GM23338 (cell line): ENCODE results near the gene EFR3B. TPM values are rescaled to one million over a fixed set of nuclear protein-coding genes. Genes with fewer than 3 reads are reported as not detected.
A peak's percentile ranks its signal among the peaks of the same experiment; 100 is the strongest.

Source experiments
- ATAC-seq: fragments of 200-7000 bp; cut with Tn5 transposase; 3 replicates; pipeline ENCODE4 v1.9.1; 2020
- DNase-seq: peaks from one replicate; pipeline ENCODE4 v3.0.0-alpha.2; 2015; ENCODE audit warnings: low spot score
- H2AFZ ChIP-seq: fragments of 200-600 bp; sonication (generic); 2 replicates; pipeline ENCODE4 v1.8.0; 2016; ENCODE audit warnings: antibody characterized with exemption, mild to moderate bottlenecking, moderate library complexity
- H3F3A ChIP-seq: fragments of 200-600 bp; sonication (generic); replicated peaks from 2 replicates; pipeline ENCODE4 v1.8.0; 2017; ENCODE audit warnings: antibody characterized with exemption, mixed run types, low read depth
- H3K27ac ChIP-seq: fragments of 200-600 bp; sonication (generic); 2 replicates; pipeline ENCODE4 v1.6.1; 2016; ENCODE audit warnings: low read depth
- H3K27me3 ChIP-seq: fragments of 200-600 bp; sonication (generic); 2 replicates; pipeline ENCODE4 v1.8.0; 2016; ENCODE audit warnings: mild to moderate bottlenecking, mixed run types, moderate library complexity; ENCODE audit not compliant: insufficient read depth
- H3K36me3 ChIP-seq: fragments of 200-600 bp; sonication (generic); 2 replicates; pipeline ENCODE4 v1.8.0; 2016; ENCODE audit warnings: mild to moderate bottlenecking; ENCODE audit not compliant: insufficient read depth
- H3K4me1 ChIP-seq: fragments of 200-600 bp; sonication (generic); 2 replicates; pipeline ENCODE4 v1.8.0; 2016; ENCODE audit warnings: mild to moderate bottlenecking, moderate library complexity; ENCODE audit not compliant: insufficient read depth
- H3K4me2 ChIP-seq: fragments of 200-600 bp; sonication (generic); 2 replicates; pipeline ENCODE4 v1.7.1; 2017; ENCODE audit warnings: mixed run types
- H3K4me3 ChIP-seq: fragments of 200-600 bp; sonication (generic); 2 replicates; pipeline ENCODE4 v1.6.1; 2016; ENCODE audit warnings: mixed run types
- H3K79me2 ChIP-seq: fragments of 200-600 bp; sonication (generic); replicated peaks from 2 replicates; pipeline ENCODE4 v1.8.0; 2017; ENCODE audit warnings: mild to moderate bottlenecking; ENCODE audit not compliant: insufficient read depth
- H3K9me2 ChIP-seq: fragments of 200-600 bp; sonication (generic); 2 replicates; pipeline ENCODE4 v1.8.0; 2017; ENCODE audit not compliant: insufficient read depth
- H4K20me1 ChIP-seq: fragments of 200-600 bp; sonication (generic); replicated peaks from 2 replicates; pipeline ENCODE4 v1.8.0; 2017; ENCODE audit warnings: mild to moderate bottlenecking; ENCODE audit not compliant: insufficient read depth
- H3K27ac Mint-ChIP-seq: 2 replicates; pipeline ENCODE4 v1.8.0; 2020; ENCODE audit warnings: inconsistent platforms, mild to moderate bottlenecking, moderate library complexity, mixed read lengths
- H3K27me3 Mint-ChIP-seq: 3 replicates; pipeline ENCODE4 v1.8.0; 2022; ENCODE audit warnings: low read depth, mild to moderate bottlenecking, moderate library complexity, mixed read lengths, inconsistent platforms; ENCODE audit not compliant: insufficient read depth, poor library complexity
- H3K36me3 Mint-ChIP-seq: 3 replicates; pipeline ENCODE4 v1.8.0; 2021; ENCODE audit warnings: low read depth, mild to moderate bottlenecking, inconsistent platforms, moderate library complexity, mixed read lengths
- H3K4me1 Mint-ChIP-seq: 3 replicates; pipeline ENCODE4 v1.8.0; 2020; ENCODE audit warnings: mild to moderate bottlenecking, inconsistent platforms, mixed read lengths
- H3K4me3 Mint-ChIP-seq: 3 replicates; pipeline ENCODE4 v1.8.0; 2021; ENCODE audit warnings: moderate library complexity, mild to moderate bottlenecking, inconsistent platforms, mixed read lengths
- H3K9me3 Mint-ChIP-seq: 3 replicates; pipeline ENCODE4 v1.8.0; 2020; ENCODE audit warnings: moderate library complexity, mild to moderate bottlenecking, inconsistent platforms, mixed read lengths
- CTCF ChIP-seq, 2 experiments: fragments of 200-600 bp in 1 of 2; sonication (generic) in 1 of 2; conservative IDR thresholded peaks; 2 replicates each; pipeline versions ENCODE4 v1.5.1 to v1.6.1; 2016 to 2017; ENCODE audit warnings: antibody characterized with exemption in 2 of 2, low read depth in 2 of 2, mild to moderate bottlenecking in 2 of 2, moderate library complexity in 1 of 2
- EZH2 ChIP-seq: fragments of 200-600 bp; sonication (generic); IDR thresholded peaks from one replicate; pipeline ENCODE4 v1.8.0; 2017; ENCODE audit warnings: antibody characterized with exemption, mild to moderate bottlenecking, low read depth; ENCODE audit not compliant: unreplicated experiment
- EZH2phosphoT487 ChIP-seq: fragments of 200-600 bp; sonication (generic); IDR thresholded peaks from one replicate; pipeline ENCODE4 v1.8.1; 2018; ENCODE audit warnings: antibody characterized with exemption; ENCODE audit not compliant: unreplicated experiment
- NANOG ChIP-seq: IDR thresholded peaks from 2 replicates; pipeline ENCODE4 v1.6.1; 2016; ENCODE audit warnings: antibody characterized with exemption, borderline replicate concordance
- REST ChIP-seq: IDR thresholded peaks from one replicate; pipeline ENCODE4 v1.6.1; 2018; ENCODE audit warnings: antibody characterized with exemption; ENCODE audit not compliant: unreplicated experiment
- STAT1 ChIP-seq: IDR thresholded peaks from one replicate; pipeline ENCODE4 v1.6.1; 2016; ENCODE audit warnings: antibody characterized with exemption; ENCODE audit not compliant: unreplicated experiment
- ZNF114 ChIP-seq: fragments of 250-450 bp; sonication (Bioruptor Pico); IDR thresholded peaks from 2 replicates; pipeline ENCODE4 v1.5.0; 2020; ENCODE audit warnings: mild to moderate bottlenecking, moderate library complexity
- ZNF331 ChIP-seq: fragments of 250-450 bp; sonication (Bioruptor Pico); IDR thresholded peaks from 2 replicates; pipeline ENCODE4 v1.5.0; 2020; ENCODE audit warnings: low read depth, mild to moderate bottlenecking, moderate library complexity
- polyA plus RNA-seq: library from polyadenylated mRNA; unstranded; fragments of >200 nt; fragmentation: Nextera tagmentation; extraction: Ambion mirVana; gene quantifications from 2 replicates; pipeline ENCODE4 v1.2.1, GENCODE V29; 2016
- total RNA-seq: library from RNA; depleted of rRNA; stranded (reverse); fragments of >200 nt; shearing (Covaris generic); gene quantifications from 2 replicates; pipeline ENCODE4 v1.2.3, GENCODE V29; 2014

EFR3B gene
- total and polyA plus RNA-seq, 2 experiments from 2014 or later = 3.3 to 10.7 TPM

- H3K27ac ChIP-seq = 0 out of 2 replicates have a peak overlapping the region, but pooled peaks have one; percentile 65
- TF ChIP-seq EZH2phosphoT487 = no peak
- no peak for TF ChIP-seq ZNF114
- TF ChIP-seq EZH2 = no peak
- TF ChIP-seq ZNF331 = no peak
- TF ChIP-seq CTCF (conservative IDR thresholded peaks at IDR 0.05; ENCODE audit: low read depth in 2 of 2) = no peak
- no peak for TF ChIP-seq REST
- Mint-ChIP-seq H3K36me3 (peaks cover under 1% of the 10 kb centered on the region; the same call in 1 of the 3 replicates), H3K4me1 (no peaks in the 10 kb centered on the region; the same call in 2 of the 3 replicates), H3K27ac (no peak overlapping the region), H3K4me3 (no peak overlapping the region), H3K9me3 (peaks cover 3% of the 10 kb centered on the region; the same call in 1 of the 3 replicates), H3K27me3 (peaks cover 2% of the 10 kb centered on the region)
- H3K4me1 ChIP-seq = no peaks in the 10 kb centered on the region
- H3K36me3 ChIP-seq = no peaks in the 10 kb centered on the region
- no peaks in the 10 kb centered on the region for H3F3A ChIP-seq
- no peak overlapping the region for H3K4me3 ChIP-seq
- no peak overlapping the region for H3K4me2 ChIP-seq
- H2AFZ ChIP-seq = no peak overlapping the region
- no peak for DNase-seq
- H3K9me2 ChIP-seq = no peaks in the 10 kb centered on the region
- ATAC-seq = no peak
- no peaks in the 10 kb centered on the region for H3K79me2 ChIP-seq
- no peaks in the 10 kb centered on the region; the same call in 1 of the 2 replicates for H4K20me1 ChIP-seq
- H3K27me3 ChIP-seq = no peaks in the 10 kb centered on the region
Observed at GRCh38 chr2:25066455-25066854, 24.6 kb downstream of the EFR3B start.

- H3K9me2 ChIP-seq = no peaks in the 10 kb centered on the region
- no peaks in the 10 kb centered on the region for H3K27me3 ChIP-seq
- Mint-ChIP-seq H3K4me3 (no peak overlapping the region), H3K36me3 (peaks cover 2% of the 10 kb centered on the region; the same call in 2 of the 3 replicates), H3K27me3 (peaks cover 2% of the 10 kb centered on the region), H3K9me3 (peaks cover 3% of the 10 kb centered on the region; the same call in 1 of the 3 replicates), H3K4me1 (peaks cover 3% of the 10 kb centered on the region; the same call in 2 of the 3 replicates), H3K27ac (no peak overlapping the region)
- no peaks in the 10 kb centered on the region for H3K36me3 ChIP-seq
- ATAC-seq (no peak), DNase-seq (no peak)
- no peak overlapping the region for H3K4me2 ChIP-seq
- H2AFZ ChIP-seq = no peak overlapping the region
- no peaks in the 10 kb centered on the region; the same call in 1 of the 2 replicates for H4K20me1 ChIP-seq
- H3K27ac ChIP-seq = no peak overlapping the region
- H3F3A ChIP-seq = no peaks in the 10 kb centered on the region
- H3K4me1 ChIP-seq = no peaks in the 10 kb centered on the region
- H3K79me2 ChIP-seq = no peaks in the 10 kb centered on the region
- no peak overlapping the region for H3K4me3 ChIP-seq
- TF ChIP-seq EZH2 (no peak), CTCF (conservative IDR thresholded peaks at IDR 0.05; ENCODE audit: low read depth in 2 of 2) (no peak), NANOG (no peak), STAT1 (no peak)
Observed at GRCh38 chr2:25068217-25068616, 26.3 kb downstream of the EFR3B start.
